IMR-90 (cell line): ENCODE measurements around the gene TMEM63C. TPM values are rescaled to one million over a fixed set of nuclear protein-coding genes. Genes with fewer than 3 reads are reported as not detected.

ENCODE experiments used
- ATAC-seq: fragments of 200-7000 bp; cut with Tn5 transposase; 2 replicates; pipeline ENCODE4 v1.9.1; 2020; ENCODE audit warnings: low read depth, mild to moderate bottlenecking, moderate library complexity
- BruUV-seq: library from RNA; stranded (reverse); fragments of 400-500 nt; replicated peaks from 2 replicates; lab custom pipeline; 2021; lab: Mats Ljungman, UMichigan
- CTCF ChIA-PET: fragments of 300-600 bp; formaldehyde crosslinking; extraction: SDS; loops from one replicate; lab custom pipeline; 2021; ENCODE audit warnings: antibody characterized with exemption; lab: Yijun Ruan, JAX
- POLR2A ChIA-PET: fragments of 300-600 bp; sonication (Branson Sonifier 250); formaldehyde crosslinking; loops from one replicate; lab custom pipeline; 2022; ENCODE audit warnings: antibody characterized with exemption; ENCODE audit not compliant: unreplicated experiment; lab: Charles Lee
- DNase-seq: peaks from one replicate; pipeline ENCODE4 v3.0.0; 2013
- H2AFZ ChIP-seq: replicated peaks from 2 replicates; pipeline ENCODE3; 2013; ENCODE audit warnings: low read length, mild to moderate bottlenecking; ENCODE audit not compliant: poor library complexity
- H2AK5ac ChIP-seq: 2 replicates; pipeline ENCODE4 v1.6.1; 2013; ENCODE audit warnings: low read depth, low read length, inconsistent platforms
- H2AK9ac ChIP-seq: replicated peaks from 2 replicates; pipeline ENCODE3; 2013; ENCODE audit warnings: mild to moderate bottlenecking, low read depth, low read length, moderate library complexity; ENCODE audit not compliant: poor library complexity
- H2BK120ac ChIP-seq: 2 replicates; pipeline ENCODE4 v1.6.1; 2013; ENCODE audit warnings: low read depth, low read length, inconsistent platforms
- H2BK15ac ChIP-seq: 3 replicates; pipeline ENCODE4 v1.6.1; 2013; ENCODE audit warnings: low read depth, low read length, inconsistent platforms
- H2BK20ac ChIP-seq: 2 replicates; pipeline ENCODE4 v1.6.1; 2013; ENCODE audit warnings: low read depth, mild to moderate bottlenecking, inconsistent platforms, low read length, moderate library complexity
- H2BK5ac ChIP-seq: 2 replicates; pipeline ENCODE4 v1.6.1; 2013; ENCODE audit warnings: mild to moderate bottlenecking, low read depth, low read length, inconsistent platforms; ENCODE audit not compliant: poor library complexity, severe bottlenecking
- H3K14ac ChIP-seq: replicated peaks from 2 replicates; pipeline ENCODE4 v1.6.1; 2013; ENCODE audit warnings: low read depth, low read length, inconsistent platforms
- H3K18ac ChIP-seq: 2 replicates; pipeline ENCODE4 v1.6.1; 2013; ENCODE audit warnings: low read depth, low read length, control low read depth
- H3K23ac ChIP-seq: 2 replicates; pipeline ENCODE4 v1.6.1; 2013; ENCODE audit warnings: low read depth, low read length, inconsistent platforms
- H3K27ac ChIP-seq: 2 replicates; pipeline ENCODE4 v1.5.1; 2013; ENCODE audit warnings: mild to moderate bottlenecking, control low read depth, low read length; ENCODE audit not compliant: insufficient read depth
- H3K27me3 ChIP-seq: 2 replicates; pipeline ENCODE4 v1.6.1; 2013; ENCODE audit warnings: low read length; ENCODE audit not compliant: control insufficient read depth, insufficient read depth
- H3K36me3 ChIP-seq: 2 replicates; pipeline ENCODE4 v1.6.1; 2013; ENCODE audit warnings: low read length, mixed read lengths; ENCODE audit not compliant: control insufficient read depth, insufficient read depth
- H3K4ac ChIP-seq: 2 replicates; pipeline ENCODE4 v1.6.1; 2013; ENCODE audit warnings: low read depth, low read length, inconsistent platforms
- H3K4me1 ChIP-seq: 2 replicates; pipeline ENCODE4 v1.6.1; 2013; ENCODE audit warnings: low read length, mixed read lengths; ENCODE audit not compliant: control insufficient read depth, insufficient read depth
- H3K4me2 ChIP-seq: 2 replicates; pipeline ENCODE4 v1.6.1; 2013; ENCODE audit warnings: low read depth, mild to moderate bottlenecking, control low read depth, low read length, moderate library complexity
- H3K4me3 ChIP-seq: 2 replicates; pipeline ENCODE4 v1.5.1; 2013; ENCODE audit warnings: low read depth, mild to moderate bottlenecking, control low read depth, low read length, moderate library complexity; ENCODE audit not compliant: insufficient read depth
- H3K56ac ChIP-seq: 2 replicates; pipeline ENCODE4 v1.6.1; 2013; ENCODE audit warnings: low read length, inconsistent platforms; ENCODE audit not compliant: insufficient read depth; ENCODE audit errors: extremely low read depth
- H3K79me1 ChIP-seq, 2 experiments: 2 replicates each; pipeline ENCODE4 v1.6.1; 2013; ENCODE audit warnings: low read length in 2 of 2, inconsistent platforms in 1 of 2, low read depth in 1 of 2
- H3K9ac ChIP-seq: 2 replicates; pipeline ENCODE4 v1.6.1; 2013; ENCODE audit warnings: low read depth, low read length, control low read depth
- H3K9me1 ChIP-seq: 2 replicates; pipeline ENCODE4 v1.6.1; 2013; ENCODE audit warnings: low read length, inconsistent platforms; ENCODE audit not compliant: insufficient read depth
- H3K9me3 ChIP-seq: 2 replicates; pipeline ENCODE4 v1.6.1; 2013; ENCODE audit warnings: low read length; ENCODE audit not compliant: control insufficient read depth, insufficient read depth
- H4K20me1 ChIP-seq: 2 replicates; pipeline ENCODE4 v1.6.1; 2013; ENCODE audit warnings: low read length, inconsistent platforms; ENCODE audit not compliant: insufficient read depth
- H4K5ac ChIP-seq: 2 replicates; pipeline ENCODE4 v1.6.1; 2013; ENCODE audit warnings: mild to moderate bottlenecking, low read depth, low read length, control low read depth
- H4K8ac ChIP-seq, 2 experiments: 2 replicates each; pipeline ENCODE4 v1.6.1; 2013; ENCODE audit warnings: low read depth in 2 of 2, low read length in 2 of 2, control low read depth in 1 of 2, inconsistent platforms in 1 of 2
- H4K91ac ChIP-seq: 2 replicates; pipeline ENCODE4 v1.6.1; 2013; ENCODE audit warnings: low read depth, low read length, inconsistent platforms; ENCODE audit not compliant: insufficient read depth
- MAFK ChIP-seq: IDR thresholded peaks from 2 replicates; pipeline ENCODE4 v1.6.1; 2012; ENCODE audit warnings: low read depth, low read length, improper control_type of control experiment
- WGBS, 2 experiments: methylation state at CpG; one replicate each; pipeline versions ENCODE4 v1.1.5 to v1.1.7; 2013; ENCODE audit warnings: missing lambda C conversion rate in 2 of 2; ENCODE audit not compliant: insufficient read length in 1 of 2; ENCODE audit errors: extremely low coverage in 2 of 2; 5-methylcytosine and 5-hydroxymethylcytosine counted together
- dilution Hi-C: fragments of 300-500 bp; cut with HindIII; formaldehyde crosslinking; loops from one replicate; pipeline ENCODE4 v1.14.3; 2018; ENCODE audit warnings: low sequenced_read_pairs; ENCODE audit not compliant: unreplicated experiment
- in situ Hi-C: fragments of 300-500 bp; cut with MboI; formaldehyde crosslinking; loops from 3 replicates; pipeline ENCODE4 v1.14.3; 2019; ENCODE audit warnings: low sequenced_read_pairs, inconsistent platforms, mixed read lengths
- intact Hi-C: fragments of 100-400 bp; cut with micrococcal nuclease; formaldehyde crosslinking; loops from 2 replicates; pipeline ENCODE4 v1.10.0; 2022
- polyA plus RNA-seq, 3 experiments: library from polyadenylated mRNA; depleted of rRNA; stranded (reverse); fragments of >200 nt; gene quantifications; 2 replicates each; pipeline ENCODE4 v1.2.3, GENCODE V29; 2012; ENCODE audit warnings: low replicate concordance in 1 of 3
- total RNA-seq: library from RNA; depleted of rRNA; stranded (reverse); fragments of >200 nt; gene quantifications from 2 replicates; pipeline ENCODE4 v1.2.3, GENCODE V29; 2012
- TF ChIP-seq, protein P1 (sequence below): conservative IDR thresholded peaks from 2 replicates; pipeline ENCODE4 v1.5.1; 2012; ENCODE audit warnings: mild to moderate bottlenecking, low read depth, low read length, improper control_type of control experiment

The TMEM63C gene
- total and polyA plus RNA-seq, 2 of the 4 experiments (the other 2 are of a cell fraction), result under 0.01 TPM; not detected in 1

GRCh38 chr14:77141214-77142004, 40.2 kb upstream of the TMEM63C start, which contains the start of gene ZDHHC22:
TSS of gene ZDHHC22 (minus strand) at chr14:77141791. CDS start at chr14:77139738, 2,053 bp downstream.
- Histone ChIP-seq H2BK15ac (no peak within 1 kb of the TSS), H2BK20ac (no peak within 1 kb of the TSS), H3K79me1 (no peaks in the 10 kb centered on the region), H3K4me3 (no peak within 1 kb of the TSS; the same call in 1 of the 2 replicates), H4K5ac (no peak within 1 kb of the TSS), H3K4me1 (no peaks in the 10 kb centered on the region; the same call in 1 of the 2 replicates), H4K20me1 (no peaks in the 10 kb centered on the region), H3K9ac (no peak within 1 kb of the TSS), H3K4ac (no peak within 1 kb of the TSS), H3K4me2 (no peak within 1 kb of the TSS; the same call in 1 of the 2 replicates), H3K23ac (no peak within 1 kb of the TSS), H4K91ac (no peak within 1 kb of the TSS), H3K36me3 (no peaks in the 10 kb centered on the region), H3K14ac (no peak within 1 kb of the TSS), H3K18ac (no peak within 1 kb of the TSS), H3K9me3 (no peaks in the 10 kb centered on the region), H4K8ac (no peak within 1 kb of the TSS), H3K27ac (no peak within 1 kb of the TSS), H3K27me3 (peaks cover 79% of the 10 kb centered on the region), H2AFZ (peak within 1 kb of the TSS; percentile 72), H2BK120ac (no peak within 1 kb of the TSS), H2AK5ac (no peak within 1 kb of the TSS), H2BK5ac (no peak within 1 kb of the TSS), H3K56ac (no peak within 1 kb of the TSS), H2AK9ac (no peak within 1 kb of the TSS), H3K9me1 (no peaks in the 10 kb centered on the region)
- ChIA-PET CTCF (interaction anchor here (1.5 kb wide), 1 partner anchor 10 kb away, joined by 4 read pairs; no protein-coding TSS in a partner anchor), POLR2A (no interaction called here)
- no peak for TF ChIP-seq MAFK
- TF ChIP-seq, protein P1, sequence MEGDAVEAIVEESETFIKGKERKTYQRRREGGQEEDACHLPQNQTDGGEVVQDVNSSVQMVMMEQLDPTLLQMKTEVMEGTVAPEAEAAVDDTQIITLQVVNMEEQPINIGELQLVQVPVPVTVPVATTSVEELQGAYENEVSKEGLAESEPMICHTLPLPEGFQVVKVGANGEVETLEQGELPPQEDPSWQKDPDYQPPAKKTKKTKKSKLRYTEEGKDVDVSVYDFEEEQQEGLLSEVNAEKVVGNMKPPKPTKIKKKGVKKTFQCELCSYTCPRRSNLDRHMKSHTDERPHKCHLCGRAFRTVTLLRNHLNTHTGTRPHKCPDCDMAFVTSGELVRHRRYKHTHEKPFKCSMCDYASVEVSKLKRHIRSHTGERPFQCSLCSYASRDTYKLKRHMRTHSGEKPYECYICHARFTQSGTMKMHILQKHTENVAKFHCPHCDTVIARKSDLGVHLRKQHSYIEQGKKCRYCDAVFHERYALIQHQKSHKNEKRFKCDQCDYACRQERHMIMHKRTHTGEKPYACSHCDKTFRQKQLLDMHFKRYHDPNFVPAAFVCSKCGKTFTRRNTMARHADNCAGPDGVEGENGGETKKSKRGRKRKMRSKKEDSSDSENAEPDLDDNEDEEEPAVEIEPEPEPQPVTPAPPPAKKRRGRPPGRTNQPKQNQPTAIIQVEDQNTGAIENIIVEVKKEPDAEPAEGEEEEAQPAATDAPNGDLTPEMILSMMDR, result peak; percentile 9; the same call in 1 of the 2 replicates
- DNase-seq (peak; percentile 18), ATAC-seq (peak; percentile 79)
- WGBS, 2 experiments, result 1% methylated on average over 34 of the region's 77 CpGs; no CpG with 5 or more reads in 1 of the 2 experiments
- intact Hi-C loops (no loop called here), dilution Hi-C loops (no loop called here), in situ Hi-C loops (no loop called here)
- BruUV-seq, result no TSS peak
